ENCODE data around the gene CLSTN1. TPM values are rescaled to one million over a fixed set of nuclear protein-coding genes. Genes with fewer than 3 reads are reported as not detected.

Gene CLSTN1
- total and polyA plus RNA-seq, 2 donors from 2014 or later = 114 to 158 TPM

DNA sequence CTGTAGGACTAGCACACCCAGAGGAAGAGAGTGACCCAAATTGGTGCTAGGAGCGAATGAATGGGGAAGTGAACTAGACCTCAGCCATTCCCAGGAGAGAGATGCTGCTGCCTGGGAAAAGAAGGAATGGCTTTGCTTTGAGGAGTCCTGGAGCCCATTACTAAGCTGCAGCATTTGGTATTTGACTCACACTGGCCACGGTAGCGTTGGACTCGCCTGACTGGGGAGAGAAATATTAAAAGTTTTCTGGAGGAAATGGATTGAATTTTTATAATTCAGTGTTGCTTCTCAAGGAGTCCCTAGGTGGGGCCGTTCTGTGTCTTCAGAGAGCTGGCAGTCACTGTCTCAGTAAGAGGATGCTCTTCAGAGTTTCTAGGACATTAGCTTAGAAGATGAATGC lies 132.1 kb downstream of the CLSTN1 start:
- Histone ChIP-seq H3K27ac (ENCODE audit: low read depth in 2 of 2, low read length in 2 of 2) (no peak overlapping the region), H3K9me3 (ENCODE audit: control insufficient read depth in 2 of 3, insufficient read depth in 1 of 3, low read length in 3 of 3) (no peaks in the 10 kb centered on the region), H3K4me3 (ENCODE audit: low read length in 3 of 3) (no peak overlapping the region), H3K36me3 (ENCODE audit: control insufficient read depth in 2 of 3, insufficient read depth in 3 of 3, low read length in 3 of 3) (no peaks in the 10 kb centered on the region), H3K9ac (ENCODE audit: low read length in 3 of 3) (no peak overlapping the region), H3K27me3 (ENCODE audit: control insufficient read depth, insufficient read depth, low read length) (no peaks in the 10 kb centered on the region), H3K4me1 (ENCODE audit: control insufficient read depth in 2 of 3, insufficient read depth in 2 of 3, low read depth in 1 of 3, low read length in 3 of 3) (peaks cover 0 to 21% (median 9%) of the 10 kb centered on the region in 3 donors)
- TF ChIP-seq, protein P1, sequence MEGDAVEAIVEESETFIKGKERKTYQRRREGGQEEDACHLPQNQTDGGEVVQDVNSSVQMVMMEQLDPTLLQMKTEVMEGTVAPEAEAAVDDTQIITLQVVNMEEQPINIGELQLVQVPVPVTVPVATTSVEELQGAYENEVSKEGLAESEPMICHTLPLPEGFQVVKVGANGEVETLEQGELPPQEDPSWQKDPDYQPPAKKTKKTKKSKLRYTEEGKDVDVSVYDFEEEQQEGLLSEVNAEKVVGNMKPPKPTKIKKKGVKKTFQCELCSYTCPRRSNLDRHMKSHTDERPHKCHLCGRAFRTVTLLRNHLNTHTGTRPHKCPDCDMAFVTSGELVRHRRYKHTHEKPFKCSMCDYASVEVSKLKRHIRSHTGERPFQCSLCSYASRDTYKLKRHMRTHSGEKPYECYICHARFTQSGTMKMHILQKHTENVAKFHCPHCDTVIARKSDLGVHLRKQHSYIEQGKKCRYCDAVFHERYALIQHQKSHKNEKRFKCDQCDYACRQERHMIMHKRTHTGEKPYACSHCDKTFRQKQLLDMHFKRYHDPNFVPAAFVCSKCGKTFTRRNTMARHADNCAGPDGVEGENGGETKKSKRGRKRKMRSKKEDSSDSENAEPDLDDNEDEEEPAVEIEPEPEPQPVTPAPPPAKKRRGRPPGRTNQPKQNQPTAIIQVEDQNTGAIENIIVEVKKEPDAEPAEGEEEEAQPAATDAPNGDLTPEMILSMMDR (IDR thresholded peaks at IDR 0.05; ENCODE audit: borderline replicate concordance, extremely low read depth, insufficient read depth) = no peak
- DNase-seq = no peak
- intact Hi-C loops (cut with DNase I) = no loop called here
- no peak for FAIRE-seq

DNA sequence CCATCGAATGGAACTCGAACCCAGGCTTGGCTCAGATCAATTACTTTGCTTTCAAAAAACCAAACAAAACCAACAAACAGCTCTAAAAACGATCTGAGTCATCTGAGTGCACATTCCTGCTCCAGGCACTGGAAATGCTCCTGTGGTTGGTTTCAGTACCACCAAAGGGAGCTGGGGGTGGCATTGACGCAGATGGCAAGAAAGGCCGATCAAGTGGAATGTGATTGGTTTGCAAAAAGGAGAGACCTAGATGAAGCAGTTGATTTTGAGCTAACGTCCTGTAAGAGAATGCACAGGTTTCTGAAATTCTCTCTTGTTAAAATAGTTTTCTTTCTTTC lies 132.7 kb downstream of the CLSTN1 start:
- no peaks in the 10 kb centered on the region for H3K9me3 ChIP-seq (ENCODE audit: control insufficient read depth in 2 of 3, insufficient read depth in 1 of 3, low read length in 3 of 3)
- no peak for DNase-seq
- no peak overlapping the region for H3K27ac ChIP-seq (ENCODE audit: low read depth in 2 of 2, low read length in 2 of 2)
- no peaks in the 10 kb centered on the region for H3K36me3 ChIP-seq (ENCODE audit: control insufficient read depth in 2 of 3, insufficient read depth in 3 of 3, low read length in 3 of 3)
- no peak overlapping the region for H3K4me3 ChIP-seq (ENCODE audit: low read length in 3 of 3)
- H3K9ac ChIP-seq (ENCODE audit: low read length in 3 of 3) = no peak overlapping the region
- TF ChIP-seq, protein P1 (IDR thresholded peaks at IDR 0.05; ENCODE audit: borderline replicate concordance, extremely low read depth, insufficient read depth) = no peak
- intact Hi-C loops (cut with DNase I) = no loop called here
- peaks cover 0 to 21% (median 9%) of the 10 kb centered on the region in 3 donors for H3K4me1 ChIP-seq (ENCODE audit: control insufficient read depth in 2 of 3, insufficient read depth in 2 of 3, low read depth in 1 of 3, low read length in 3 of 3)
- no peaks in the 10 kb centered on the region for H3K27me3 ChIP-seq (ENCODE audit: control insufficient read depth, insufficient read depth, low read length)
- no peak for FAIRE-seq

DNA sequence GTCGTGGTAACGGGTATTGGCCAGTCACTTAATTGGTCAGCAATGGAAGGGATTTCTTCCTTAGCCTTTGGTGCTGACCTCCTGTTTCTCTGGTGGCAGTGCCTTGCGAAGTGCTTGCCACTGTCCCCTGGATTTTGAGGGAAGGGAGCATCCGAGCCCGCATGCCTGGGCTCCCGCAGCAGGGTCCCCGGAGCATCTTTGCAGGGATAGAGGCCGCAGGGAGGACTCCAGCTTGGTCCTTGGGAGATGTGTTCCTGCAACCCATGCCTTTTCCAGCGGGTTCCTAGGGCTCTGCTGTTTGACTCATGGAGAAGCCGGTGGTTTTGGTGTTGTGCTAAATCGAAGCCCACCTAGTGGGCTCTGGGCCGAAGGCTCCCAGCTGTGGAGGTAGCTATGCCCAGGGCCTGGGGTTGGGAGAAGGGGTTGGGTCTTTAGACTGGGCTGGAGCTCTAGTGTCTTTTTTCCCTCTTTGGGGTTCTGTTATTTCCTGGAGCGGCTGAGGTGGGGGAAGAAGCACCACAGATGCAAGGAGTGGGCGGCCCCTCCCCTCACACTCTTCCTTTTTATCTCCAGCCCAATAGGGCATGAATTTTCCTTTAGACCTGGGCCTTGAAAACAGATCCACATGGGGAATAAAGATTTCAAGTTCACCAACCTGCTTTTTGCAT lies 133.2 kb downstream of the CLSTN1 start:
- intact Hi-C loops (cut with DNase I) = no loop called here
- no peaks in the 10 kb centered on the region for H3K36me3 ChIP-seq (ENCODE audit: control insufficient read depth in 2 of 3, insufficient read depth in 3 of 3, low read length in 3 of 3)
- H3K9me3 ChIP-seq (ENCODE audit: control insufficient read depth in 2 of 3, insufficient read depth in 1 of 3, low read length in 3 of 3) = no peaks in the 10 kb centered on the region
- peaks cover 0 to 21% (median 9%) of the 10 kb centered on the region in 3 donors for H3K4me1 ChIP-seq (ENCODE audit: control insufficient read depth in 2 of 3, insufficient read depth in 2 of 3, low read depth in 1 of 3, low read length in 3 of 3)
- H3K27ac ChIP-seq (ENCODE audit: low read depth in 2 of 2, low read length in 2 of 2) = no peak overlapping the region
- no peaks in the 10 kb centered on the region for H3K27me3 ChIP-seq (ENCODE audit: control insufficient read depth, insufficient read depth, low read length)
- H3K9ac ChIP-seq (ENCODE audit: low read length in 3 of 3) = peak overlapping the region in 1 of 3 donors; percentile 44
- peak overlapping the region; percentile 33 to 61 (median 35) for H3K4me3 ChIP-seq (ENCODE audit: low read length in 3 of 3)
- FAIRE-seq = no peak
- TF ChIP-seq, protein P1 (IDR thresholded peaks at IDR 0.05; ENCODE audit: borderline replicate concordance, extremely low read depth, insufficient read depth) = no peak
- no peak for DNase-seq
